Urothelium cell line (cell line): Measurements from ENCODE around the gene ADCK2.
"Not testable (repeated sequence)": the region's sequence is repeated elsewhere in the genome, so short reads cannot be mapped to it uniquely, and the experiment has no call there.

Source experiments
- DNase-seq: peaks from one replicate; pipeline ENCODE4 v3.0.0; 2011; ENCODE audit warnings: low spot score, mixed read lengths
- FAIRE-seq: peaks from 2 replicates; lab custom pipeline; 2011; peaks lifted over from hg19 to GRCh38; lab: Jason Lieb, UNC

Gene ADCK2

DNA sequence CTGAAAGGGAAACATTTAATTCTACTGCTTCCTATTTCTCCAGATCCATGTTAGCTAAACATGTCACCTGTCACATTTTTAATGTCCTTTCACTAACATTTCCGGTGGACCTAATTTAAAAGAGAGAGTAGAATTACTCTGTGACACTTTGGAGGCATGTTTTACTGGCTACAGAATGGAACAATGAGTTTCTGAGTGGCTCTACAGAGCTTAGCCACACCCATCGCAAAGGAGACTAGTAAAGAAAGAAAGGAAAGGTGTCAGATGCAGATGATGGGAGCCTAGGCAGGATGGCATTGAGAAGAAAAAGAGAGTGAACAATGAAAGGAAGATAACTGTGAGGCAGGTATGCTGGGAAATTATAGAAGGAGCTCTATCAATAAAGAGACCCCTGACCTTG lies 59.7 kb downstream of the ADCK2 start:
- DNase-seq, result no peak
- no peak for FAIRE-seq

DNA sequence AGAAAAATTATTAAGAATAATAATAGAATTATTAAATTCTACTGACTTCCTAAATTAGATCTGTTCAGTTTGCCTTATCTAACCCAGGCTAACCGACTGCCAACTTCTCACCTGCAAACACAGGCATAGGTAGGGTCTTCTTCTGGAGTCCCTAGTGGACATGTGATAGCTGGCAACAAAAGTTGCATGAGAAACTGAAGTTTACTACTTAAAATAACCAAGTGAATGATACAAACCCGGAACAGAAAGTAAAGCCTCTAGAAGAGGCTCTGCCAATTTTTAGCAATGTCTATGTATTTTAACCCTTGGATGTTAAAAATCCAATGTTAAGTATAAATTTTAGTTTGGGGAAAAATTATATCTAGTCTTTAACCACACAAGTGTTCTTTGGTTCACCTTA lies 61.4 kb downstream of the ADCK2 start:
- DNase-seq, result no peak
- no peak for FAIRE-seq

DNA sequence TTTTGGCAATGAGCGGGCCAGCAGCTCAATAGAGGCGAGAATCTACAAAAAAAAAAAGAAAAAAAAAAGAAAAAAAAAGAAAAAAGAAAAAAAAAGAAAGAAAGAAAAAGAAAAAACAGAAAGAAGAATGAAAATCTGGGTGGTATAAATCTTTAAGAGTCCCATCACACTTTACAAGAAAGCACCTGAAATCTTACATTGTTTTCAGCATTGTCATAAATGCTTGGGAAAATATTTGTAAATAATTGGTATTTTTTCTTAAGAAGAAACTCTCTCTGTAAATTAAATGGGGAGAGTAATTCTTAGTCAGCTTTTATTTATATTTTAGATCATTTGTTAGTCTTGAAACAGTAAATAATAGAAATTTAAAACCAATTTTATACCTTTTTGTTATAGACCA lies 62.0 kb downstream of the ADCK2 start:
- DNase-seq (no peak), FAIRE-seq (no peak)

DNA sequence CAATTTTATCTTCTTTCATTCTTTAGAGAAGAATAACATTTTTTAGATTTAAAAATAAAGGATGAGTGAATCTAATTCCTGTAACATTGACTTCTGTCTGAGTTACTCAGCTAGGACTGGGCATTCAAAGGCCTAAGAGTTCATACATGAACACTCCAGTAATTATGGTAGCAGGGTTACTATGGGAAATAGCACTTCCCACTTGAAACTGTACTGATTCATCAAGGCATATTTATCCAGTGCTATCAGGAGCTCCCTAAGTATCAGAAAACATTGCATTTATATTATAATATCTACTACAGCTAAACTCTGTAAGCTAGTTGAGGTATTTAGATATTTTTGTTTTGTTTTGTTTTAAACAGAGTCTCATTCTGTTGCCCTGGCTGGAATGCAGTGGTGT lies 65.5 kb downstream of the ADCK2 start:
- FAIRE-seq, result no peak
- DNase-seq, result no peak

DNA sequence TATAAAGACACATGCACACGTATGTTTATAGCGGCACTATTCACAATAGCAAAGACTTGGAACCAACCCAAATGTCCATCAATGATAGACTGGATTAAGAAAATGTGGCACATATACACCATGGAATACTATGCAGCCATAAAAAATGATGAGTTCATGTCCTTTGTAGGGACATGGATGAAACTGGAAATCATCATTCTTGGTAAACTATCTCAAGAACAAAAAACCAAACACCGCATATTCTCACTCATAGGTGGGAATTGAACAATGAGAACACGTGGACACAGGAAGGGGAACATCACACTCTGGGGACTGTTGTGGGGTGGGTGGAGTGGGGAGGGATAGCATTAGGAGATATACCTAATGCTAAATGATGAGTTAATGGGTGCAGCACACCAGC lies 70.5 kb downstream of the ADCK2 start:
- not testable (repeated sequence) for DNase-seq, FAIRE-seq

DNA sequence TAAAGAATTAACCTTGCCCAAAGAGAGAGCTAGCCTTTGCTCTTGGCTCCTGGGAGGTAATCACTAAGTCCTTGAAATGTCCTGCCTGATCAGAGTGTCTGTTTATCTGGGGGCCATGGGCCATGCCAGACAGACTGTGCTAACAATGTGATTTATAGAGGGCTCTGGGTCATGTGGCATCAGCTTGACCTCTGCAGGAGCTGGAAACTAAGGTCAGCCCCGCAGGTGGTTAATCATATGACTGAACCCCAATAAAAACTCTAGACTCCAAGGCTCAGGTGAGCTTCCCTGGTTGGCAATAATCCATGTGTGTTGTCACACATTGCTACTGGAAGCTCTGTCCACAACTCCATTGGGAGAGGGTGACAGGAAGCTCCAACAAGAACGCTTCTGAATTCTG lies 71.3 kb downstream of the ADCK2 start:
- FAIRE-seq (no peak), DNase-seq (no peak)
